Measurements from ENCODE around the gene BDH1.
A peak's percentile ranks its signal among the peaks of the same experiment; 100 is the strongest.
"Not testable (repeated sequence)": the region's sequence is repeated elsewhere in the genome, so short reads cannot be mapped to it uniquely, and the experiment has no call there.

BDH1 gene

GRCh38 chr3:197577366-197578074, 21.8 kb upstream of the BDH1 start:
- no peak for DNase-seq

- no peak for DNase-seq
These were observed 21.1 kb upstream of the BDH1 start for GRCh38 chr3:197576838-197577237.

- no peak for DNase-seq
These were observed 19.6 kb upstream of the BDH1 start for GRCh38 chr3:197575362-197575761.

- not testable (repeated sequence) for DNase-seq
These were observed 18.7 kb upstream of the BDH1 start for GRCh38 chr3:197574396-197574991.

GRCh38 chr3:197573048-197573767, 17.4 kb upstream of the BDH1 start:
- no peak for DNase-seq

- DNase-seq = not testable (repeated sequence)
These were observed 16.1 kb upstream of the BDH1 start for GRCh38 chr3:197571880-197572172.

GRCh38 chr3:197571074-197571879, 15.5 kb upstream of the BDH1 start:
- not testable (repeated sequence) for DNase-seq

GRCh38 chr3:197569433-197569832, 13.7 kb upstream of the BDH1 start:
- not testable (repeated sequence) for DNase-seq

- DNase-seq = no peak
These were observed 12.3 kb upstream of the BDH1 start for GRCh38 chr3:197567904-197568681.

GRCh38 chr3:197566155-197566554, 10.4 kb upstream of the BDH1 start:
- not testable (repeated sequence) for DNase-seq

GRCh38 chr3:197564097-197564843, 8.5 kb upstream of the BDH1 start:
- no peak for DNase-seq

GRCh38 chr3:197562398-197563251, 6.9 kb upstream of the BDH1 start:
- DNase-seq = no peak

- DNase-seq = no peak
These were observed 6.2 kb upstream of the BDH1 start for GRCh38 chr3:197561926-197562325.

GRCh38 chr3:197559651-197560050, 3.9 kb upstream of the BDH1 start:
- no peak for DNase-seq

- peak; percentile 89 for DNase-seq
These were observed 1.0 kb downstream of the BDH1 start for GRCh38 chr3:197554562-197555280.

- no peak for DNase-seq
These were observed 1.6 kb downstream of the BDH1 start for GRCh38 chr3:197554196-197554561.

GRCh38 chr3:197552198-197552597, 3.6 kb downstream of the BDH1 start:
- DNase-seq = no peak

GRCh38 chr3:197550489-197550888, 5.3 kb downstream of the BDH1 start:
- DNase-seq = no peak

GRCh38 chr3:197549261-197549885, 6.4 kb downstream of the BDH1 start:
- DNase-seq = no peak
